Measurements from ENCODE around the gene TMEM135. TPM values are rescaled to one million over a fixed set of nuclear protein-coding genes. Genes with fewer than 3 reads are reported as not detected.

Gene TMEM135
- 27.5 TPM for polyA plus RNA-seq (2013, experiment 1 of 2)
- 31.6 TPM for polyA plus RNA-seq (2013, experiment 2 of 2)

- Histone ChIP-seq H3K79me1 (replicated peaks; ENCODE audit: low read length, poor library complexity, severe bottlenecking) (peaks cover 16% of the 10 kb centered on the region), H3K14ac (ENCODE audit: low read length in 2 of 2) (peak within 1 kb of the TSS; percentile 88 to 90), H3K27ac (ENCODE audit: low read length, poor library complexity, severe bottlenecking) (peak within 1 kb of the TSS; percentile 41), H3K4ac (ENCODE audit: low read depth in 1 of 2, low read length in 2 of 2) (peak within 1 kb of the TSS; percentile 94 to 98), H4K8ac (ENCODE audit: low read length) (peak within 1 kb of the TSS; percentile 99), H2BK12ac (ENCODE audit: low read length in 2 of 2) (peak within 1 kb of the TSS; percentile 83 to 87), H2AFZ (ENCODE audit: low read depth, low read length) (peak within 1 kb of the TSS; percentile 61), H3K27me3 (ENCODE audit: control insufficient read depth in 1 of 2, insufficient read depth in 1 of 2, low read length in 2 of 2) (no peaks in the 10 kb centered on the region), H2BK5ac (ENCODE audit: low read depth, low read length, poor library complexity, severe bottlenecking) (peak within 1 kb of the TSS; percentile 81), H2BK120ac (ENCODE audit: low read depth, low read length) (peak within 1 kb of the TSS; percentile 90), H2AK5ac (ENCODE audit: low read length, severe bottlenecking) (no peak within 1 kb of the TSS), H4K91ac (ENCODE audit: low read length) (peak within 1 kb of the TSS; percentile 96), H3K9me3 (ENCODE audit: control insufficient read depth, low read length) (no peaks in the 10 kb centered on the region), H3K4me1 (ENCODE audit: control insufficient read depth, insufficient read depth, low read depth, low read length) (peaks cover 4% of the 10 kb centered on the region), H3K4me2 (ENCODE audit: low read length, poor library complexity, severe bottlenecking) (peak within 1 kb of the TSS; percentile 89), H2BK15ac (ENCODE audit: low read depth, poor library complexity, severe bottlenecking) (peak within 1 kb of the TSS; percentile 73), H3K36me3 (ENCODE audit: control insufficient read depth in 1 of 2, insufficient read depth in 2 of 2, low read depth in 1 of 2, low read length in 2 of 2) (peaks cover 0 to 5% of the 10 kb centered on the region in 2 experiments), H3K23ac (ENCODE audit: low read length in 2 of 2) (peak within 1 kb of the TSS in 1 of 2 experiments; percentile 98), H3K18ac (ENCODE audit: low read depth in 1 of 2, low read length in 2 of 2) (peak within 1 kb of the TSS; percentile 96 to 98), H3K9ac (ENCODE audit: low read length) (peak within 1 kb of the TSS; percentile 95), H3K4me3 (ENCODE audit: insufficient read depth in 1 of 2, low read depth in 1 of 2, low read length in 2 of 2) (peak within 1 kb of the TSS; percentile 89 to 96)
- WGBS = under 1% methylated on average over 66 of the region's 66 CpGs
- peak; percentile 94 for DNase-seq
Measured at GRCh38 chr11:87037450-87038234, at the start of gene TMEM135. Gene TMEM135, plus strand, starts transcription at chr11:87037934. Its CDS starts 112 bp downstream, at chr11:87038046.

- Histone ChIP-seq H4K8ac (ENCODE audit: low read length) (no peak overlapping the region), H3K79me1 (replicated peaks; ENCODE audit: low read length, poor library complexity, severe bottlenecking) (no peaks in the 10 kb centered on the region), H2BK5ac (ENCODE audit: low read depth, low read length, poor library complexity, severe bottlenecking) (no peak overlapping the region), H2AK5ac (ENCODE audit: low read length, severe bottlenecking) (no peak overlapping the region), H3K4me2 (ENCODE audit: low read length, poor library complexity, severe bottlenecking) (no peak overlapping the region), H3K4ac (ENCODE audit: low read depth in 1 of 2, low read length in 2 of 2) (no peak overlapping the region), H3K27me3 (ENCODE audit: control insufficient read depth in 1 of 2, insufficient read depth in 1 of 2, low read length in 2 of 2) (no peaks in the 10 kb centered on the region), H3K27ac (ENCODE audit: low read length, poor library complexity, severe bottlenecking) (no peak overlapping the region), H4K91ac (ENCODE audit: low read length) (no peak overlapping the region), H3K23ac (ENCODE audit: low read length in 2 of 2) (no peak overlapping the region), H3K4me3 (ENCODE audit: insufficient read depth in 1 of 2, low read depth in 1 of 2, low read length in 2 of 2) (no peak overlapping the region), H2BK120ac (ENCODE audit: low read depth, low read length) (no peak overlapping the region), H2AFZ (ENCODE audit: low read depth, low read length) (no peak overlapping the region), H2BK12ac (ENCODE audit: low read length in 2 of 2) (no peak overlapping the region), H3K4me1 (ENCODE audit: control insufficient read depth, insufficient read depth, low read depth, low read length) (no peaks in the 10 kb centered on the region), H3K18ac (ENCODE audit: low read depth in 1 of 2, low read length in 2 of 2) (no peak overlapping the region), H3K9ac (ENCODE audit: low read length) (no peak overlapping the region), H3K14ac (ENCODE audit: low read length in 2 of 2) (no peak overlapping the region), H2BK15ac (ENCODE audit: low read depth, poor library complexity, severe bottlenecking) (no peak overlapping the region), H3K36me3 (ENCODE audit: control insufficient read depth in 1 of 2, insufficient read depth in 2 of 2, low read depth in 1 of 2, low read length in 2 of 2) (no peaks in the 10 kb centered on the region), H3K9me3 (ENCODE audit: control insufficient read depth, low read length) (no peaks in the 10 kb centered on the region)
- no CpG with 5 or more reads among the region's 4 CpGs for WGBS
- DNase-seq = no peak
Measured at GRCh38 chr11:86988351-86988881, 49.3 kb upstream of the TMEM135 start.

GRCh38 chr11:86990031-86990430 lies 47.7 kb upstream of the TMEM135 start:
- no peaks in the 10 kb centered on the region for H3K79me1 ChIP-seq (replicated peaks; ENCODE audit: low read length, poor library complexity, severe bottlenecking)
- no peak overlapping the region for H3K9ac ChIP-seq (ENCODE audit: low read length)
- H3K9me3 ChIP-seq (ENCODE audit: control insufficient read depth, low read length) = no peaks in the 10 kb centered on the region
- H2AK5ac ChIP-seq (ENCODE audit: low read length, severe bottlenecking) = no peak overlapping the region
- H3K18ac ChIP-seq (ENCODE audit: low read depth in 1 of 2, low read length in 2 of 2) = no peak overlapping the region
- no peaks in the 10 kb centered on the region for H3K36me3 ChIP-seq (ENCODE audit: control insufficient read depth in 1 of 2, insufficient read depth in 2 of 2, low read depth in 1 of 2, low read length in 2 of 2)
- H3K27ac ChIP-seq (ENCODE audit: low read length, poor library complexity, severe bottlenecking) = no peak overlapping the region
- H2BK15ac ChIP-seq (ENCODE audit: low read depth, poor library complexity, severe bottlenecking) = no peak overlapping the region
- no peak overlapping the region for H3K4me2 ChIP-seq (ENCODE audit: low read length, poor library complexity, severe bottlenecking)
- no peak overlapping the region for H3K4ac ChIP-seq (ENCODE audit: low read depth in 1 of 2, low read length in 2 of 2)
- H2AFZ ChIP-seq (ENCODE audit: low read depth, low read length) = no peak overlapping the region
- no peak overlapping the region for H2BK120ac ChIP-seq (ENCODE audit: low read depth, low read length)
- H3K4me1 ChIP-seq (ENCODE audit: control insufficient read depth, insufficient read depth, low read depth, low read length) = no peaks in the 10 kb centered on the region
- H4K8ac ChIP-seq (ENCODE audit: low read length) = no peak overlapping the region
- H2BK5ac ChIP-seq (ENCODE audit: low read depth, low read length, poor library complexity, severe bottlenecking) = no peak overlapping the region
- H4K91ac ChIP-seq (ENCODE audit: low read length) = no peak overlapping the region
- H3K23ac ChIP-seq (ENCODE audit: low read length in 2 of 2) = no peak overlapping the region
- H2BK12ac ChIP-seq (ENCODE audit: low read length in 2 of 2) = no peak overlapping the region
- H3K27me3 ChIP-seq (ENCODE audit: control insufficient read depth in 1 of 2, insufficient read depth in 1 of 2, low read length in 2 of 2) = no peaks in the 10 kb centered on the region
- no CpG with 5 or more reads among the region's 1 CpG for WGBS
- DNase-seq = peak; percentile 8
- no peak overlapping the region for H3K4me3 ChIP-seq (ENCODE audit: insufficient read depth in 1 of 2, low read depth in 1 of 2, low read length in 2 of 2)
- no peak overlapping the region for H3K14ac ChIP-seq (ENCODE audit: low read length in 2 of 2)

- H3K27me3 ChIP-seq (ENCODE audit: control insufficient read depth in 1 of 2, insufficient read depth in 1 of 2, low read length in 2 of 2) = no peaks in the 10 kb centered on the region
- H3K14ac ChIP-seq (ENCODE audit: low read length in 2 of 2) = no peak overlapping the region
- 0% methylated on average over 1 of the region's 3 CpGs for WGBS
- no peak overlapping the region for H2BK120ac ChIP-seq (ENCODE audit: low read depth, low read length)
- no peak overlapping the region for H2BK15ac ChIP-seq (ENCODE audit: low read depth, poor library complexity, severe bottlenecking)
- H4K8ac ChIP-seq (ENCODE audit: low read length) = no peak overlapping the region
- H2AFZ ChIP-seq (ENCODE audit: low read depth, low read length) = no peak overlapping the region
- H3K4me1 ChIP-seq (ENCODE audit: control insufficient read depth, insufficient read depth, low read depth, low read length) = no peaks in the 10 kb centered on the region
- no peaks in the 10 kb centered on the region for H3K79me1 ChIP-seq (replicated peaks; ENCODE audit: low read length, poor library complexity, severe bottlenecking)
- no peak overlapping the region for H3K18ac ChIP-seq (ENCODE audit: low read depth in 1 of 2, low read length in 2 of 2)
- H4K91ac ChIP-seq (ENCODE audit: low read length) = no peak overlapping the region
- no peak overlapping the region for H3K4ac ChIP-seq (ENCODE audit: low read depth in 1 of 2, low read length in 2 of 2)
- H3K36me3 ChIP-seq (ENCODE audit: control insufficient read depth in 1 of 2, insufficient read depth in 2 of 2, low read depth in 1 of 2, low read length in 2 of 2) = no peaks in the 10 kb centered on the region
- H3K4me2 ChIP-seq (ENCODE audit: low read length, poor library complexity, severe bottlenecking) = no peak overlapping the region
- no peaks in the 10 kb centered on the region for H3K9me3 ChIP-seq (ENCODE audit: control insufficient read depth, low read length)
- H3K27ac ChIP-seq (ENCODE audit: low read length, poor library complexity, severe bottlenecking) = no peak overlapping the region
- H3K23ac ChIP-seq (ENCODE audit: low read length in 2 of 2) = no peak overlapping the region
- H2AK5ac ChIP-seq (ENCODE audit: low read length, severe bottlenecking) = no peak overlapping the region
- DNase-seq = peak; percentile 28
- no peak overlapping the region for H3K4me3 ChIP-seq (ENCODE audit: insufficient read depth in 1 of 2, low read depth in 1 of 2, low read length in 2 of 2)
- no peak overlapping the region for H3K9ac ChIP-seq (ENCODE audit: low read length)
- H2BK5ac ChIP-seq (ENCODE audit: low read depth, low read length, poor library complexity, severe bottlenecking) = no peak overlapping the region
- H2BK12ac ChIP-seq (ENCODE audit: low read length in 2 of 2) = no peak overlapping the region
Measured at GRCh38 chr11:86990515-86990914, 47.2 kb upstream of the TMEM135 start.

Data from mesenchymal stem cell (in vitro differentiated cells and primary cell).